Endothelial cell of umbilical vein (primary cell): ENCODE measurements around the gene GRK1. TPM values are rescaled to one million over a fixed set of nuclear protein-coding genes. Genes with fewer than 3 reads are reported as not detected.
"Not testable (repeated sequence)": the region's sequence is repeated elsewhere in the genome, so short reads cannot be mapped to it uniquely, and the experiment has no call there.

Experiments used
- BruUV-seq: library from RNA; stranded (reverse); fragments of 400-500 nt; replicated peaks from 2 replicates; lab custom pipeline; 2021; lab: Mats Ljungman, UMichigan
- CTCF ChIA-PET: fragments of 300-600, 350-600 bp; sonication (Branson Sonifier 250); formaldehyde crosslinking; loops from one replicate; lab custom pipeline; 2021; ENCODE audit warnings: antibody characterized with exemption, inconsistent platforms; lab: Charles Lee
- POLR2A ChIA-PET: fragments of 300-600, 350-600 bp; sonication (Branson Sonifier 250); formaldehyde crosslinking; loops from one replicate; lab custom pipeline; 2021; ENCODE audit warnings: antibody characterized with exemption, inconsistent platforms; lab: Charles Lee
- DNase-seq: peaks from one replicate; pipeline ENCODE4 v3.0.0-alpha.2; 2011; ENCODE audit warnings: low read depth, low spot score
- FAIRE-seq: peaks from 2 replicates; lab custom pipeline; 2011; peaks lifted over from hg19 to GRCh38; lab: Jason Lieb, UNC
- H2AFZ ChIP-seq: 2 replicates; pipeline ENCODE4 v1.6.0; 2012; ENCODE audit warnings: low read depth, low read length, control low read depth, inconsistent platforms
- H3K27ac ChIP-seq: 2 replicates; pipeline ENCODE4 v1.5.1; 2011; ENCODE audit warnings: low read depth, mild to moderate bottlenecking, control low read depth, low read length, moderate library complexity; ENCODE audit not compliant: insufficient read depth
- H3K27me3 ChIP-seq, 2 experiments: 2 replicates each; pipeline versions ENCODE4 v1.6.0 to v1.6.1; 2011; ENCODE audit warnings: low read length in 2 of 2, mixed read lengths in 1 of 2; ENCODE audit not compliant: control insufficient read depth in 2 of 2, insufficient read depth in 2 of 2
- H3K36me3 ChIP-seq, 2 experiments: 2 replicates in 1 of 2; 3 replicates in 1 of 2; pipeline ENCODE4 v1.5.1; 2011; ENCODE audit warnings: low read length in 2 of 2, mild to moderate bottlenecking in 1 of 2, moderate library complexity in 1 of 2; ENCODE audit not compliant: control insufficient read depth in 2 of 2, insufficient read depth in 2 of 2; ENCODE audit errors: extremely low read depth in 1 of 2
- H3K4me1 ChIP-seq: 3 replicates; pipeline ENCODE4 v1.5.1; 2011; ENCODE audit warnings: mild to moderate bottlenecking, low read length; ENCODE audit not compliant: control insufficient read depth, insufficient read depth; ENCODE audit errors: extremely low read depth
- H3K4me2 ChIP-seq: 2 replicates; pipeline ENCODE4 v1.6.1; 2011; ENCODE audit warnings: low read length, control low read depth, mixed read lengths; ENCODE audit not compliant: insufficient read depth
- H3K4me3 ChIP-seq, 3 experiments: fragments of 200-600 bp in 1 of 3; sonication (generic), shearing (Covaris generic) in 1 of 3; replicated peaks in 1 of 3; 2 replicates each; pipeline ENCODE4 v1.5.1; 2011 to 2016; ENCODE audit warnings: control low read depth in 3 of 3, low read length in 3 of 3, mild to moderate bottlenecking in 2 of 3, inconsistent platforms in 1 of 3, low read depth in 1 of 3, moderate library complexity in 1 of 3; ENCODE audit not compliant: insufficient read depth in 1 of 3
- H3K79me2 ChIP-seq: 2 replicates; pipeline ENCODE4 v1.6.0; 2012; ENCODE audit warnings: low read length, inconsistent platforms; ENCODE audit not compliant: control insufficient read depth, insufficient read depth
- H3K9ac ChIP-seq: replicated peaks from 2 replicates; pipeline ENCODE3; 2011; ENCODE audit warnings: low read length, control low read depth; ENCODE audit not compliant: insufficient read depth; ENCODE audit errors: extremely low read depth
- H3K9me1 ChIP-seq: replicated peaks from 3 replicates; pipeline ENCODE4 v1.6.0; 2011; ENCODE audit warnings: mild to moderate bottlenecking, low read length; ENCODE audit not compliant: control insufficient read depth, insufficient read depth; ENCODE audit errors: extremely low read depth
- H3K9me3 ChIP-seq: replicated peaks from 2 replicates; pipeline ENCODE4 v1.5.1; 2012; ENCODE audit warnings: low read length, inconsistent platforms; ENCODE audit not compliant: control insufficient read depth, insufficient read depth
- H4K20me1 ChIP-seq: replicated peaks from 2 replicates; pipeline ENCODE3; 2011; ENCODE audit warnings: mild to moderate bottlenecking, low read length; ENCODE audit not compliant: control insufficient read depth, insufficient read depth; ENCODE audit errors: extremely low read depth
- EZH2 ChIP-seq: IDR thresholded peaks from 2 replicates; pipeline ENCODE4 v1.6.1; 2012; ENCODE audit warnings: borderline replicate concordance, low read depth, mild to moderate bottlenecking, moderate library complexity, low read length, inconsistent platforms; ENCODE audit not compliant: severe bottlenecking
- FOS ChIP-seq: IDR thresholded peaks from 2 replicates; pipeline ENCODE4 v1.6.1; 2011; ENCODE audit warnings: mild to moderate bottlenecking, low read length, moderate library complexity, borderline replicate concordance; ENCODE audit not compliant: insufficient read depth
- GATA2 ChIP-seq: IDR thresholded peaks from 2 replicates; pipeline ENCODE4 v1.7.0; 2011; ENCODE audit warnings: low read depth, mild to moderate bottlenecking, moderate library complexity, mixed read lengths, low read length; ENCODE audit not compliant: insufficient read length, insufficient read depth
- JUN ChIP-seq: IDR thresholded peaks from 2 replicates; pipeline ENCODE4 v1.6.1; 2011; ENCODE audit warnings: borderline replicate concordance, low read depth; ENCODE audit not compliant: insufficient read length, insufficient read depth
- MAX ChIP-seq: IDR thresholded peaks from 2 replicates; pipeline ENCODE4 v1.6.1; 2011; ENCODE audit not compliant: insufficient read depth, insufficient read length
- MYC ChIP-seq: IDR thresholded peaks from one replicate; pipeline ENCODE4 v1.6.1; 2011; ENCODE audit warnings: mild to moderate bottlenecking, low read depth, low read length
- POLR2A ChIP-seq: IDR thresholded peaks from 2 replicates; pipeline ENCODE4 v1.6.1; 2012; ENCODE audit warnings: low read depth, mild to moderate bottlenecking, control low read depth, low read length
- POLR2AphosphoS5 ChIP-seq: IDR thresholded peaks from 2 replicates; pipeline ENCODE4 v1.6.1; 2012; ENCODE audit warnings: low read depth, mild to moderate bottlenecking, control low read depth, low read length, moderate library complexity; ENCODE audit not compliant: insufficient read depth
- dilution Hi-C: fragments of 300-500 bp; cut with MboI; formaldehyde crosslinking; loops from one replicate; pipeline ENCODE4 v1.15.0; 2019; ENCODE audit warnings: low sequenced_read_pairs; ENCODE audit not compliant: extremely low pct_ligation_motif_present
- intact Hi-C: fragments of 100-400 bp; cut with micrococcal nuclease; formaldehyde crosslinking; loops from one replicate; pipeline ENCODE4 v1.10.0; 2022
- polyA plus RNA-seq, 4 experiments: library from polyadenylated mRNA; depleted of rRNA in 3 of 4; stranded (reverse) in 3 of 4; unstranded in 1 of 4; fragments of >200 nt; gene quantifications; 2 replicates each; pipeline versions ENCODE4 v1.2.1 to v1.2.3, GENCODE V29; 2011 to 2012; ENCODE audit warnings: missing spikeins in 1 of 4
- total RNA-seq: library from RNA; stranded (reverse); gene quantifications from 2 replicates; pipeline ENCODE4 v1.2.3, GENCODE V29; 2021
- TF ChIP-seq, protein P1 (sequence below), 2 donors: IDR thresholded peaks; 1 replicate in 1 of 2; 2 replicates in 1 of 2; pipeline ENCODE4 v1.5.1; 2011; ENCODE audit warnings: low read length in 2 of 2, mild to moderate bottlenecking in 2 of 2, moderate library complexity in 2 of 2, control low read depth in 1 of 2, inconsistent platforms in 1 of 2, low read depth in 1 of 2; ENCODE audit not compliant: insufficient read depth in 1 of 2; ENCODE audit errors: extremely low read depth in 1 of 2

The GRK1 gene
- total and polyA plus RNA-seq, 2 donors (not counting 3 experiments of a cell fraction or from before 2014, with no cell fraction given), result not detected

- DNase-seq, result no peak
- no peak overlapping the region for H3K4me3 ChIP-seq
- ChIA-PET POLR2A (no interaction called here), CTCF (no interaction called here)
- H3K36me3 ChIP-seq, result no peaks in the 10 kb centered on the region
- FAIRE-seq, result no peak
- no peak for TF ChIP-seq MYC
- no peak for TF ChIP-seq FOS
- no peak for TF ChIP-seq EZH2
- no peak for TF ChIP-seq POLR2A
- TF ChIP-seq JUN, result no peak
- TF ChIP-seq MAX, result no peak
- no peak for TF ChIP-seq POLR2AphosphoS5
- TF ChIP-seq, protein P1, sequence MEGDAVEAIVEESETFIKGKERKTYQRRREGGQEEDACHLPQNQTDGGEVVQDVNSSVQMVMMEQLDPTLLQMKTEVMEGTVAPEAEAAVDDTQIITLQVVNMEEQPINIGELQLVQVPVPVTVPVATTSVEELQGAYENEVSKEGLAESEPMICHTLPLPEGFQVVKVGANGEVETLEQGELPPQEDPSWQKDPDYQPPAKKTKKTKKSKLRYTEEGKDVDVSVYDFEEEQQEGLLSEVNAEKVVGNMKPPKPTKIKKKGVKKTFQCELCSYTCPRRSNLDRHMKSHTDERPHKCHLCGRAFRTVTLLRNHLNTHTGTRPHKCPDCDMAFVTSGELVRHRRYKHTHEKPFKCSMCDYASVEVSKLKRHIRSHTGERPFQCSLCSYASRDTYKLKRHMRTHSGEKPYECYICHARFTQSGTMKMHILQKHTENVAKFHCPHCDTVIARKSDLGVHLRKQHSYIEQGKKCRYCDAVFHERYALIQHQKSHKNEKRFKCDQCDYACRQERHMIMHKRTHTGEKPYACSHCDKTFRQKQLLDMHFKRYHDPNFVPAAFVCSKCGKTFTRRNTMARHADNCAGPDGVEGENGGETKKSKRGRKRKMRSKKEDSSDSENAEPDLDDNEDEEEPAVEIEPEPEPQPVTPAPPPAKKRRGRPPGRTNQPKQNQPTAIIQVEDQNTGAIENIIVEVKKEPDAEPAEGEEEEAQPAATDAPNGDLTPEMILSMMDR (IDR thresholded peaks at IDR 0.05; ENCODE audit: extremely low read depth in 1 of 2, insufficient read depth in 1 of 2, low read depth in 1 of 2, low read length in 2 of 2), result no peak
- no peak for TF ChIP-seq GATA2
- intact Hi-C loops (no loop called here), dilution Hi-C loops (no loop called here)
- no peak overlapping the region for H2AFZ ChIP-seq
- no peak overlapping the region for H3K27ac ChIP-seq
- H3K4me1 ChIP-seq, result no peaks in the 10 kb centered on the region
- H3K27me3 ChIP-seq, result no peaks in the 10 kb centered on the region
- H3K9ac ChIP-seq, result no peak overlapping the region
- H3K4me2 ChIP-seq, result no peak overlapping the region
- no TSS peak for BruUV-seq
- no peaks in the 10 kb centered on the region for H3K9me3 ChIP-seq
- H3K79me2 ChIP-seq, result no peaks in the 10 kb centered on the region
- no peaks in the 10 kb centered on the region for H4K20me1 ChIP-seq
- H3K9me1 ChIP-seq, result no peaks in the 10 kb centered on the region
These were observed 78.0 kb downstream of the GRK1 start for GRCh38 chr13:113745059-113745458.

DNA sequence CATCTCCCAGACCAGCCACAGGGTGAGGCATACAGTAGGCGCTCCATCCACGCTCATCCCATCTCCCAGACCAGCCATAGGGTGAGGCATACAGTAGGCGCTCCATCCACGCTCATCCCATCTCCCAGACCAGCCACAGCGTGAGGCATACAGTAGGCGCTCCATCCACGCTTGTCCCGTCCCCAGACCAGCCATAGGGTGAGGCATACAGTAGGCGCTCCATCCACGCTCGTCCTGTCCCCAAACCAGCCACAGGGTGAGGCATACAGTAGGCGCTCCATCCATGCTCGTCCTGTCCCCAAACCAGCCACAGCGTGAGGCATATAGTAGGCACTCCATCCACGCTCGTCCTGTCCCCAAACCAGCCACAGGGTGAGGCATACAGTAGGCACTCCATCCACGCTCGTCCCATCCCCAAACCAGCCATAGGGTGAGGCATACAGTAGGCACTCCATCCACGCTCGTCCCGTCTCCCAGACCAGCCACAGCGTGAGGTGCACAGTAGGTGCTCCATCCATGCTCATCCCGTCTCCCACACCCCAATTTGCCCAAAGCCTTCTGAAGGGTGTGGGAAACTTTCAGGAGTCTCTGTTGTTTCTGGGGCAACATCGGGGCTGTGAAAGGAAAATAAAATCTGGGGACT, 78.6 kb downstream of the GRK1 start:
- not testable (repeated sequence) for H3K9ac ChIP-seq

More for the DNA sequence above, 78.6 kb downstream of the GRK1 start:
- H2AFZ ChIP-seq, H4K20me1 ChIP-seq, FAIRE-seq, dilution Hi-C loops, H3K27ac ChIP-seq, POLR2A ChIA-PET, H3K4me2 ChIP-seq, H3K4me1 ChIP-seq, DNase-seq, H3K36me3 ChIP-seq, H3K9me3 ChIP-seq, H3K27me3 ChIP-seq, H3K9me1 ChIP-seq, H3K4me3 ChIP-seq, BruUV-seq, H3K79me2 ChIP-seq, intact Hi-C loops: not testable (repeated sequence)
- CTCF ChIA-PET, result interaction anchor here (1.0 to 1.3 kb wide), 2 partner anchors 57 to 428 kb away, joined by 3 to 4 read pairs; no protein-coding TSS in a partner anchor
